ENCODE results near the gene LMAN1. TPM values are rescaled to one million over a fixed set of nuclear protein-coding genes. Genes with fewer than 3 reads are reported as not detected.

Gene LMAN1
- polyA plus RNA-seq, 6 donors from 2014 or later, result 24.3 to 35.2 (median 27.6) TPM

Other genes with a start within 250 kb of the LMAN1 start
- 100 to 1,000 TPM; 112 to 205 (median 137) TPM for gene SEC11C, start 219.4 kb downstream of the LMAN1 start, polyA plus RNA-seq (ENCODE audit: low read depth in 6 of 6)
- not detected for gene GRP, start 139.1 kb downstream of the LMAN1 start, polyA plus RNA-seq (ENCODE audit: low read depth in 6 of 6)
- not detected for gene RAX, start 85.8 kb downstream of the LMAN1 start, polyA plus RNA-seq (ENCODE audit: low read depth in 6 of 6)
- not detected for gene CPLX4, start 40.6 kb downstream of the LMAN1 start, polyA plus RNA-seq (ENCODE audit: low read depth in 6 of 6)